ENCODE data around the gene RNF213.

- no peak for TF ChIP-seq POLR2AphosphoS5 (IDR thresholded peaks at IDR 0.05; ENCODE audit: low read depth)
- TF ChIP-seq, protein P1, sequence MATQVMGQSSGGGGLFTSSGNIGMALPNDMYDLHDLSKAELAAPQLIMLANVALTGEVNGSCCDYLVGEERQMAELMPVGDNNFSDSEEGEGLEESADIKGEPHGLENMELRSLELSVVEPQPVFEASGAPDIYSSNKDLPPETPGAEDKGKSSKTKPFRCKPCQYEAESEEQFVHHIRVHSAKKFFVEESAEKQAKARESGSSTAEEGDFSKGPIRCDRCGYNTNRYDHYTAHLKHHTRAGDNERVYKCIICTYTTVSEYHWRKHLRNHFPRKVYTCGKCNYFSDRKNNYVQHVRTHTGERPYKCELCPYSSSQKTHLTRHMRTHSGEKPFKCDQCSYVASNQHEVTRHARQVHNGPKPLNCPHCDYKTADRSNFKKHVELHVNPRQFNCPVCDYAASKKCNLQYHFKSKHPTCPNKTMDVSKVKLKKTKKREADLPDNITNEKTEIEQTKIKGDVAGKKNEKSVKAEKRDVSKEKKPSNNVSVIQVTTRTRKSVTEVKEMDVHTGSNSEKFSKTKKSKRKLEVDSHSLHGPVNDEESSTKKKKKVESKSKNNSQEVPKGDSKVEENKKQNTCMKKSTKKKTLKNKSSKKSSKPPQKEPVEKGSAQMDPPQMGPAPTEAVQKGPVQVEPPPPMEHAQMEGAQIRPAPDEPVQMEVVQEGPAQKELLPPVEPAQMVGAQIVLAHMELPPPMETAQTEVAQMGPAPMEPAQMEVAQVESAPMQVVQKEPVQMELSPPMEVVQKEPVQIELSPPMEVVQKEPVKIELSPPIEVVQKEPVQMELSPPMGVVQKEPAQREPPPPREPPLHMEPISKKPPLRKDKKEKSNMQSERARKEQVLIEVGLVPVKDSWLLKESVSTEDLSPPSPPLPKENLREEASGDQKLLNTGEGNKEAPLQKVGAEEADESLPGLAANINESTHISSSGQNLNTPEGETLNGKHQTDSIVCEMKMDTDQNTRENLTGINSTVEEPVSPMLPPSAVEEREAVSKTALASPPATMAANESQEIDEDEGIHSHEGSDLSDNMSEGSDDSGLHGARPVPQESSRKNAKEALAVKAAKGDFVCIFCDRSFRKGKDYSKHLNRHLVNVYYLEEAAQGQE (IDR thresholded peaks at IDR 0.05; ENCODE audit: insufficient replicate concordance, low read depth): no peak
- TF ChIP-seq CTCF (IDR thresholded peaks at IDR 0.05; ENCODE audit: insufficient read depth, low read length): no peak
- no peak for TF ChIP-seq GABPA (IDR thresholded peaks at IDR 0.05; ENCODE audit: low read depth)
These were observed 186.2 kb downstream of the RNF213 start for GRCh38 chr17:80446645-80447405.
